Hematopoietic multipotent progenitor cell treated with erythropoietin and hydrocortisone succinate and interleukin-3 and kit ligand, for 17 days (in vitro differentiated cells): ENCODE measurements around the gene SEMA3B.

Experiments used
- DNase-seq: peaks from one replicate; pipeline ENCODE4 v3.0.0-alpha.2; 2015; ENCODE audit warnings: low spot score

Gene SEMA3B

GRCh38 chr3:50317300-50317699, 48.4 kb downstream of the SEMA3B start:
- DNase-seq, result no peak

- DNase-seq, result no peak
Measured at GRCh38 chr3:50318163-50318562, 49.2 kb downstream of the SEMA3B start.

- no peak for DNase-seq
Measured at GRCh38 chr3:50318615-50319014, 49.7 kb downstream of the SEMA3B start.

- no peak for DNase-seq
Measured at GRCh38 chr3:50319181-50319893, 50.4 kb downstream of the SEMA3B start.

- no peak for DNase-seq
Measured at GRCh38 chr3:50319894-50320625, 51.1 kb downstream of the SEMA3B start.

- no peak for DNase-seq
Measured at GRCh38 chr3:50320853-50321335, 51.9 kb downstream of the SEMA3B start.

- DNase-seq, result peak; percentile 91
Measured at GRCh38 chr3:50321336-50322114, 52.6 kb downstream of the SEMA3B start.

GRCh38 chr3:50322115-50322385, 53.1 kb downstream of the SEMA3B start:
- no peak for DNase-seq

GRCh38 chr3:50322386-50323091, 53.6 kb downstream of the SEMA3B start, which contains the start of gene HYAL2:
TSS of gene HYAL2 (minus strand) at chr3:50322745. CDS start at chr3:50320489, 2,256 bp downstream.
- no peak for DNase-seq

- no peak for DNase-seq
Measured at GRCh38 chr3:50323092-50323600, 54.2 kb downstream of the SEMA3B start.

- DNase-seq, result no peak
Measured at GRCh38 chr3:50323614-50324199, 54.8 kb downstream of the SEMA3B start.

- DNase-seq, result peak; percentile 80
Measured at GRCh38 chr3:50324351-50325112, 55.6 kb downstream of the SEMA3B start.

- peak; percentile 53 for DNase-seq
Measured at GRCh38 chr3:50325113-50325480, 56.1 kb downstream of the SEMA3B start.

GRCh38 chr3:50325497-50326181, 56.7 kb downstream of the SEMA3B start:
- no peak for DNase-seq

- no peak for DNase-seq
Measured at GRCh38 chr3:50326182-50326541, 57.2 kb downstream of the SEMA3B start.

GRCh38 chr3:50327129-50327528, 58.2 kb downstream of the SEMA3B start:
- no peak for DNase-seq
